Measurements from ENCODE around the gene C1QTNF5.
A peak's percentile ranks its signal among the peaks of the same experiment; 100 is the strongest.

The C1QTNF5 gene

DNA sequence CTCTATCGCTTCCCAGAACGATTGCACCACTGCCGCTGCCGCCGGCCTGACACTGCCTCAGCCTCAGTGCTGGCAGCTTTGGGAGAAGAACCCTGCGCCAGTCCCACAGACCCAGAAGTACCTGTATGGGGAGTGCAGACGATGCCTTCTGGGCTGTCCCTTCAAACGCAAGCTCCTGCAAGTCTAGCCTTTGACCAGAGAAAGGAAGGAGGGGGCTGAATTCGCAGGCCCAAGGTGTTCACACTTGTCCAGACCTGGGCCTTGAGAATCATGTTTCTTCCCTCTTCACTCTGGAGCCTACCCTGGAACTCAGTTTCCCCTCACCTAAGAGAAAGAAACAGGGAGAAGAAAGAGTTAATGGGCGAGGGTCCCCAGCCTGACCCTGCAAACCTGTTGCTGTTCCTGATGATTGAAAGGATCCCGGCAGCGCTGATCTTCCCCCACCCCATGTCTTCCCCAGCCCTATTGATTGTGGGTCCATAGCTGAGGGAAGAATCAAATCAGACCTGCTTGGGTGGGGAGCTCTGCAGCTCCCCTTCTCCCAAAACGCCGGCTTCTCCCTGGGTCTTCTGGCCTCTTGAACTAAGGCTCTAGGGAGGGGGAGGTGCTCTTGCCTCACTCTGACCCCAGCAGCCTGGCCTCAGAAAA is 23.0 kb downstream of the C1QTNF5 start:
- DNase-seq (peak; percentile 3), ATAC-seq (no peak)

DNA sequence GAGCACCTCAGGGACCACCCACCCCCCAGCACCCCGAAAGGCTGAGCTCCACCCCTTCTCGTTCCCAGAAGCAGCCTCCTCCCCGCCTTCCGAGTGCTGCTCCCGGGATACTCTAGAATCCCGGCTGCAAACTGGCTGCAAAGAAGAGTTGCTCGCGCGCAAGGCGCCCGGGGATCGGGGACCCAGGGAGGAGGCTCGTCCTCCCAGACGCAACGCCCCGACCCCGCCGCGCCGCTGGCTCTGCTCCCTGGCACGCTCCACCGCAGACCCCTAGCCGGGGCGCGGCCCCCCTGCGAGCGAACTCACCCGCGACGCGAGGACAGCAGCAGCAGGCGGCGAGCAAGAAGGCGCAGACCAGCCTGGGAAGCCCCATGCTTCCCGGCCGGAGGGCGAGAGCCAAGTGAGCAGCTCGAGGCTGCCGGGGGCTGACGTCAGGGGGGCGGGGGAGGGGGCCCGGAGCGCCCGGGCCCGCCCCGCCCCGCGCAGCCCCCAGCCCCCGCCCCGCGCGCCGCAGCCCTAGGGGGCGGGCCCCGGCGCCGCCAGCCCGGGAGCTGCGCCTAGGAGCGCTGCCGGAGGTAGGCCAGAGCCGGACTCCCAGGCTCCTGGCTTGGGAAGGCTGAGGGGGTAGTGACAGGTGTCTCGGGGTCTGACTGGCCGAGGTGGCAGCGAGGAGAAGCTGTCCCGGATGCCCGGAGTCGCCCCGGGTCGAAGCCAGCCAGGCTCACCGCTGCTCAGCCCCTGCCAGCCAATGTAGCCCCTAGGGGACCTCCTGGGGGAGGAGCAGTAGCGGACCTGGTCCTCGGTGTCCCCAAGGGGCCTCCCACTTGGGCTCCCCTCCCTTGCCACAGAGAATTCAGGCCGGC is 23.7 kb downstream of the C1QTNF5 start, which contains the start of gene MCAM:
Gene MCAM (minus strand): TSS at position 402 of the 863 bp plus-strand sequence. CDS start 29 bp downstream, at position 373.
- DNase-seq (peak; percentile 28), ATAC-seq (no peak)

DNA sequence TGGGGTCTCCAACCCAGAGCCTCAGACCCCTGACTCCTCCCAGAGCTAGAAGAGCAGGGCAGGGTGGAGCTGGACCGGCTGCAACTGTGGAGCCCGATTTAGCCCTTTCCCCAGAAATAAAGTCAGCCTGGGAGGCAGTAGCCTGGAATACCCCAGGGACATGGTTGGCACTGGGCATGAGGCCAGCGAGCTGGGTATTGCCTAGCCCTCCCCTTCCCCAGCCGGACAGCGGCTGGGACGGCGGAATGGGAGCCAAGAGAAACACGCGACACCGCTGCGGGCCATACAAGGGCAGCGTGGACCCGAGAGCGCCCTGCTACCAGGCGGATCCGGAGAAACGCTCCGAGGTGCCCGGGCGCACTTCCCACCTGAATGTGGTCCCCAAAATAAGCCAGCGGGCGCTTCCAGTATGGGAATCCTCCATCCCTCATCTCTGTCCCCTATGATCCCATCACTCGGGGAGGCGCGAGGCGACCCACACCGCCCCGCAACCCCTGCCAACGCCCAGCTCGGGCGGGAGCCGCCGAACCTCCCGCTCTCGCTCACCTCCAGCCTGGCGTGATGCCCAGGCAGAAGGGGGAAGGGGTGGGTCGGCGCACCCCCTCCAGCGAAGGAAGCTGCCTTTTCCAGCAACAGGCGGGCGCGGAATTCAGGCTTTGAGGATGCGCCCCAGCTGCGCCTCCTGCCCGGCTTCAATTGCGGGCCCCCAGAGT is 24.5 kb downstream of the C1QTNF5 start:
- no peak for ATAC-seq
- no peak for DNase-seq

DNA sequence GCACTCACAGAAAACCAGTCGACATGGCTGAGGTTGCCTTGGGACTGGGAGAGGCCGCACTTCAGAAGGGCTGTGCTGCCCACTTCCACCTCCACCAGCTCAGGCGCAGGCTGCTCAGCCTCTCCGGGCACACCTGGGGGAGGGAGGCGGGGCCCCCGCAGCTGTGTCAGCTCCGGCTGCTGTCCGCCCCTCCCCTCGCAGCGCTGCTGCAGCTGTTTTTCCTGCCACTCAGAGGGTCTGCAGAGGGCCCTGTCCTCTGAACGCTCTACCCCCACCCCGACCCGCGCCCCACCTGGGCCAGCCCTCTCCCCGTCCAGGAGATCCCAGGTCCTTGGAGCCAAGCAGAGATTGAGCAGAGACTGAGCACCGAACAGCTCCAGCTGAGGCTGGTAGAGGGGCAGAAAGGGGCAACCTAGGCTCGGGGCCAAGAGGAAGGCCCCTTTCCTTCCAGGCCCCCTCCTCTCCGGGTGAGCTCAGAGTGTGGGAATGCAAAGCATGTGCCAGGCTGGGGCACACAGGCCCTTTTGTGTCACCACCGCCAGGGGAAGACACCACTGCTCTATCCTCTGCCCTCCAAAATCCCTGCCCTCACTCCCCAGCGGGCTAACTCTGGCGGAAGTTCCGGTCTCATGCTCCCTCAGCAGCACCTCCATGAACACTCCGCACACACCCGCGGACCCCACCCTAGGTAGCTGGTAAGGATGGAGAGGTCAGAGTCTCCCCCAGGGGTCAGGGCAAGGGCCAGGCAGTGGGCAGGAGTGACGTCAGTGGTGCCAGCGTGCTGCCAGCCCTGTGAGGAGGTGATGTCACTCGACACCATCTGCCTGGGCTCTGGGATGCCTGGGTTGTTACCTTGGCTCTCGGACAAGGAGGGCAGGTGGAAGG is 25.3 kb downstream of the C1QTNF5 start:
- DNase-seq, result peak; percentile 59
- peak; percentile 46 for ATAC-seq

DNA sequence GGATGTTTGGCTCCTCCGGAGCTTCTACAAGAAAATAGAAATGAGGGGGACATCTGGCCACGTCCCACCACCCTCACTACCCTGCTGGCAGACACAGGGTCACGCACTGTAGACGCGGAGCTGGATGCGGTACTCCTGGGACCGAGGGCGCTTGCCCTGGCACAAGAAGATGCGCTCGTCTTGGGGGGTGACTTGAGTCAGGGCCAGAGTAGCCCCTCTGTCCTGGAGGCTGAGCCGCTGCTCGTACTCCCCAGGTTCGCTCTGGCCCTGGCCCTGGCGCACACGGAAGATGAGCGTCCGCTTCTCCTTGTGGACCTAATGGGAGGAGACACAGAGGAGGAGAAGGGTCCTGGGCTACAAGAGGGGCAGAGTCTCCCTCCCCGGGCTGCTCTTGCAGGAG is 26.0 kb downstream of the C1QTNF5 start:
- no peak for DNase-seq
- no peak for ATAC-seq

DNA sequence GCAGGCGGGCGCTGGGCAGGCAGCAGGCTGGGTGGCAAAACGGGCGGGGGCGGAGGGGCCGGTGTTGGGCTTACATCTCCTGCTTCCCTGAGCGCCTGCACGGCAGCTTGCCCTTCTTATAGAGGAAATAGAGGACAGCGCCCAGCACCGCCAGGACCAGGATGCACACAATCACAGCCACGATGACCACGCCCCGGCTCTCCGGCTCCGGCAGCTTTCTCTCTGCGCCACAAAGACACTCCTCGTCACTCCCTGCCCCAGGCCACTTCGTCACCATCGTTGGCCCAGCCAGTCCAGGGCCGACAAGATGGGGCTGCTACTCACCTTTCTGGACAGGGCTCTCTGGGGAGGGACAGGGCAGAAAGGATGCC is 30.0 kb downstream of the C1QTNF5 start:
- DNase-seq (no peak), ATAC-seq (no peak)

DNA sequence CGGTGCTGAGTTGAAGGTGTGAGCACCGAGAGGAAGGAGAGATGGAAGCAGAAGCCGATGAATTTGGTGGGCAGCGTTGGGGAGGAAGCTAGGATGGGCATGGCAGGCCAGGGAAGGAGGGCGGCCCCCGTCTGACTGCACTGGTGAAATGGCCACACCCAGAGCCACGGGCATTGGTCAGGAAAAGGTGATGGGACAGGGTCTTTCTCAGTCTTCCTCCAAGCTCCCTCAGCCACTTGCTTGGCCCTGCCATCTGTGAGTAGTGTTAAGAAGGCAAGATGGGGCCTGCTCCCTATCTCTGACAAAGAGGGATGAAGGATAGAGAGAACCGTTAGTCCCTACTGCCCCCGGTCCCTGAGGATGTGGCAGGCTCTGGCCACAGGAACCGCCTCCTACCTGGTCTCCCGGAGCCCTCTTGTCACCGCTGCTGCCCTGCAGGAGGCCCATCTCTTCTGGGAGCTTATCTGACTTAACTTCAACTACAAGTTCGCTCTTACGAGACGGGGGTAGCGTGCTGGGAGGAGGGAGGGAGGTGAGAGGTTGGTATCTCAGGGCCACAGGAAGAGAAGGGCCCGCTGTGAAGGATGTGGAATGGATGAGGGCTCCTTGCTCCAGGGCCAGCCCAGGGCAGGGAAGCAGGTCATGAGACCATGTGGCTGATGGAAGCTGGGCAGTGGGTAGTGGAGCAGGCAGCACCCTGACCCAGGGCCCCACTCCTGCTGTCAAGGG is 30.6 kb downstream of the C1QTNF5 start:
- no peak for ATAC-seq

DNA sequence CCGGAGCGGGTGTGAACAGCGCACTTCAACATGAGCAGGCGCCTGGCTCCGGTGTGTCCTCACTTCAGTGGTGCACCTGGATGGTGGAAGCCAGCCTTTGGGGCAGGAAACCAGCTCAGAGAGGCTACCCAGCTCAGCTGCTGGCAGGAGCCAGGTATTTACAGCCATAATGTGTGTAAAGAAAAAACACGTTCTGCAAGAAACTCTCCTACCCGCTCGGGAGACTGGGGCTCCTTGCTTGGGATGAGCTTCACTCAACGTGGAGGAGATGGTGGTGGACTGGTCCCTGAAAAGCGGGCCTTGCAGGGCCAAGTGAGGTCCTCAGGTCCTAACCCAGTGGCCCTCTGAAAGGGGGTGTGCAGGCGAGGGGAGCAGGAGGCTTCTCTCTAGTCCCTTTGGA is 31.3 kb downstream of the C1QTNF5 start:
- no peak for ATAC-seq
- no peak for DNase-seq

More for the DNA sequence above, 30.6 kb downstream of the C1QTNF5 start:
- DNase-seq, result no peak

DNA sequence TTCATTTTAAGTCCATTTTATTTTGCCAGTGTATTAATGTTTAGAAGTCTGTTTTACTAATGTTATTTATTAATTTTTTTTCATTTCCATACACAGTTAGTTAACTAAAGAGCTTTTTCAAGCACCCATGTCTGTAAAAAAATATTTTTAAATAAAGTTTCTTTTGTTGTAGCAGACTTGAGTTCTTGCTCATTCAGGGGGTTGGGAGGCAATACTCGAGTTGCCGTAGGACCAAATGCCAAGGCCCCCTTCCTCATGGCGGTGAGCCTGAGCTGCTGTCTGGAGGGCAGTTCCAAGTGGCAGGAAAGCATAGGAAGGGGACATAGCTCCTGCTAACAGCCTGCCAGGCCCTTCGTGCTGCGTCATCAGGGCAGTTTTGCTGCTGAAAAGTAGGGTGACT is 32.7 kb downstream of the C1QTNF5 start:
- ATAC-seq, result no peak
- no peak for DNase-seq

DNA sequence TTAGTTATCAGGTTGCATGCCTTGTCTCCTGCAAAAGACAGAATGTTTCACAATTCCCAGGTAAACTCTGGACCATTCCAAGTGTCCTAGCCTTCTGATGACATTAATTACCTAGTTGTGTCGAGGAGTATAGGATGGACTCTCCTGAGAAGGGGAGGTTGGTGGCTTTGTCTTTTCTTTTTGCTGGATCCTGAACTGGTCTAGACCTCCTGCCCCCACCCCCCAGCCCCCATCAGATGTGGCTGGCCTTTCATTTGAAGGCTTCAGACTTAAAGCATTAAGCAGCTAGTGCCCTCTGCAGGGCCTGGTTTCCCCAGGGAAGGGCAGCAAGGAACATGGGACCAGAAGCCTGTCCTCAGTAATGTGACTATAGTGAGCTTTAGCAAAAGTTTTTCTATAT is 33.5 kb downstream of the C1QTNF5 start:
- ATAC-seq (no peak), DNase-seq (no peak)

DNA sequence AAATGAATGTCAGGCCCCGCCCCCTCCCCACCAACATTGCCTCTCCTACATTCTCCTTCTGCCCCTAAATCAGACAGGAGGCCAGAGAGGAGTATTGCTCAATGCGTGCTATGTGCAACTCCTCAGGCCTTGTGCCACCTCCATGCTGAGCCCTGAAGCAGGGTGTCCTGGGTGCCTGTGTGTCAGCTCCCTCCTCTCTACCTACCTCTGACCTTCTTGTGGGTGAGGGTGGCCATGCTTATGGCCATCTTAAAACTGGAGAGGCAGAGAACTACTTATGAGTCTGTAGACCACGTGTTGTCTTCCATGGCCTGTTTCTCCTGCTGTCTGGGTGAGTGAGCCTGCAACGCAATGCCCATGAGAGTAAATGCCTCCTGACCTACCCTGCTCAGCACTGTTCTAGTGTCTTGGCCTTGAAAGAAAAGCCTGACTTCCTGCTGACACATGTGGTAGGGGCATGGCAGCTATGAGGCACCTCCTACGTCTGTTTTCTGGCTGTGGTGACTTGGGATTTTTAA is 34.3 kb downstream of the C1QTNF5 start:
- DNase-seq, result peak; percentile 38
- ATAC-seq, result peak; percentile 84

DNA sequence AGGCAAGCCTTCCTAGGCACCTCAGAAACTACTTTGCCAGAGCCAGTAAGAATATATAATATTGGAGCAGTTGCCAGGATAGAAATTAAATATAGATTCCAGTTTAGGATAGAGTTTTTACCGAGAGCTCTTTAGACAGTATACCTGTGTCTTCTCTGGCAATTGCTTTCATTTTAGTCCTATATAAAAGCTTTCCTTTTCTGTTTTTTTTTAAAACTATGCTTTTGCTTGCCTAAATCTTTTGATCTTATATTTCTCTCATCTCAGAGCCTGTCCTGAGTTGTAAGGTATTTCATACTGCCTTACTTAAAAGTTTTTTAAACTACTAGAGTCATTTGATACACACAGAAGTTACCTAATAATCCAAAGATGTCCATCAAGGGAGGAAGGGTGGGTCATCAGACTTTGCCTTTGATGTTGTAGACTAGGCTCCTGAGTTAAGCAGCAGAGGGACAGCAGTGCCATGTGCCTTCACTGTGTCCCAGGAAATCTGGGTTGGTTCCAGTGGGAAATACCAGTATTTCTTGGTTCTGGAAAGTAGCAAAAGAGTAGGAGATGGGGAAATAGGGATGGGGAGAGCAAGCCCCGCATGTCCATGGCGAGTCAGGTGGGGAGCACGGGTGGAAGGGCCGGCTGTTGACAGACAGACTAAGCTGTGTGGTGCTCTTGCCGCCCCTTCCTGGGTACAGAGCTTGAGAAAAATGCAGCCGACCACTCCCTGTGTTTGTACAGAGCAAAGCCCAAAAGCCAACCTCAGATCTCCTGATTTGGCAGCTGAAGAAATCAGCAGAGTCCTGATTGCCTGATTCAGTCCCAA is 34.9 kb downstream of the C1QTNF5 start:
- ATAC-seq, result no peak
- no peak for DNase-seq

DNA sequence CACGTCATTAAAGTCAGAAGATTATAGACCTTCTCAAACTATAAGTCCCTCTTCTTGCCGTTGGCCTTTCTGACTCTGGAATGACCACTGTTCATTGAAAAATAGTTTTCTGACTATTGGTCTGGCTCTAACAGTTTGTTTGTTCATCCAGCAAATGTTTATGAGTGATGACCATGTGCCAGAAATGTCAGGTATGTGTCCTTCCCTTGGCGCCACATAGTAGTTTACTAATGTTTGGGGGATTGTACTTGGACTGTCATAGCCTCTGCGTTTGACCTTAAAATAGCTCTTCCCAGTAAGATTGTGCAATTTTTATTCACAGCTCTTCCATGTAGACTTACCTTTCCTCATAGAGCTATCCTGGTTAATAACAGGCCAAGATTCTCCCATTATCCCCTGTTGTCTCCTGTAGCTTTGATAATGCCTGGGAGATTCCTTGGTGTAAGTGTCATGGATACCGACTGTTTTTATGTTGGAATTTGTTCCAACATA is 37.4 kb downstream of the C1QTNF5 start:
- DNase-seq (no peak), ATAC-seq (no peak)

DNA sequence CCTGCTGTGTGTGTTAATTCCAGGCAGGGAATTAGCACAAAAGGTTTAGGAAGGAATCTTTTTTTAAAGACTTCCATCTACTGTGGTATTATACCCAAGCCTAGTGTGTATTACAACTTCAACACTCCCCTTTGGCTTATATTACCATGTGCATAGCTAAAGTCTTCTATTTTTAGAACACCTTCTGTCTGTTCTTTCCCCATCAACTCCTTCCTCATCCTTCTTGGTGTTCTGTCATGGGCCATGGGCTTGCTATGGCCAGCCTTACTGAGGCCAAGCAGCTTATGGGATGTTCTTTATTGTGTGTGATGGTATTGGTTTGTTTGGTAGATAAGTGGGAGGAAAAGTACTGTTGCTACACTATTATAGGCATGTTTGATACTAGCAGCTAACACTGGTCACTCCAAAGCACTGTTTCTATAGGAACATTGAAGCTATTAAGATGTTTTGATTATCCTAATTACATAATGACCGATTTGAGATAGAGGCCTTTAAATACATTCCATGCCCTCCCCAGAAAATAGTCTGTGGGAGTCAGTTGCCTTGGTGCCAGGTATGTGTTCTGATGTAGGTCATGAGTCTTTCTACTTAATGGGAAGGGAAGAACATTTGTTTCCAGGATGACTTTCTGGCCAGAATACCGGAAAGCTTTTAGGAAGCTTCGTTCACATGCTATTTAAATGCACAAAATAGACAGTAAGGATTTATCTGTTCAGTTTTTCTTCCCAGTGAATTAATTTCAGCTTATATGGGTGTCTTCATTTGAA is 40.3 kb downstream of the C1QTNF5 start:
- DNase-seq, result no peak
- ATAC-seq, result no peak

DNA sequence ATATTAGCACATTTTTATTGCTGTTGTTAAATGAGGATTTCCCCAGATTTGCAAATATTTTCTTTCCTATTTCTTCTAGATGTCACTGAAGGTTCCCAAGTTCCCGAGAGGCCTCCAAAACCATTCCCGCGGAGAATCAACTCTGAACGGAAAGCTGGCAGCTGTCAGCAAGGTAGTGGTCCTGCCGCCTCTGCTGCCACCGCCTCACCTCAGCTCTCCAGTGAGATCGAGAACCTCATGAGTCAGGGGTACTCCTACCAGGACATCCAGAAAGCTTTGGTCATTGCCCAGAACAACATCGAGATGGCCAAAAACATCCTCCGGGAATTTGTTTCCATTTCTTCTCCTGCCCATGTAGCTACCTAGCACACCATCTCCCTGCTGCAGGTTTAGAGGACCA is 41.3 kb downstream of the C1QTNF5 start:
- DNase-seq (no peak), ATAC-seq (no peak)

DNA sequence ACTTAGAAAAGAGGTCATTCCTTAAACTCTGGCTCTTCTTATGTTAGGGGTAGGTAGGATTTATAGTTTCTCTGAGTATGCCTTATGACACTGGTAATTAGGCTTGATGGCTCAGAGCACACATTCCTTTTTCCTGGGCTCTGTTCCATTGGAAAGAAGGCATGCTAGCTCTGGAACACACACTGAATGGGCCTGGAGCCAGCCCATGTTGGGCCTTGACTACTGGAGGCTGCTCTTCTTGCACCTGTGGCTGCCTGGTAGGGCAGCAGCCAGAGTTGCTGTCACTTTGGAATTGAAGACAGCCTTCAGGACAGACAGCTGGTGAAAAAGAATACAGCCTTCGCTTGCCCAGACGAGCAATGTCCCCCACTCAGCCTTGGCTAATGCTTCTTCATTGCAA is 42.0 kb downstream of the C1QTNF5 start:
- ATAC-seq (no peak), DNase-seq (no peak)

DNA sequence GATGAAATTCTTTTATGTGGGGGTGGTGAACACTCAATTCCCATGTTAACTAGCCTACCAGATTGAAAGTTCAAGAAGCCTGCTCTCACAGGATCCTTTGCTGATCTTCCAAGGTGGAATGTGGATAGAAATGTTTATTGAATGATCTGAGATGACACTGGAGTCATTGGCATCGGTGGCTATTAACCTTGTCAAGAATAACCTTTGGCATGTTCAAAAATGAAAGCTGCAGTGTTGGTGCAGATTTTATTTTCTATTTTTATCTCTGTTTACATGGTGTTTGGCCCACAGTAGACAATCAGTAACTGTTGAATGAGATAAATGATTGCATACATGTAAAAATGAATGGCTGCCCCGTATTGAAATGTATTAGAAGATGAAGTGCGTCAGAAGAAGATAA is 42.7 kb downstream of the C1QTNF5 start:
- ATAC-seq (no peak), DNase-seq (no peak)

DNA sequence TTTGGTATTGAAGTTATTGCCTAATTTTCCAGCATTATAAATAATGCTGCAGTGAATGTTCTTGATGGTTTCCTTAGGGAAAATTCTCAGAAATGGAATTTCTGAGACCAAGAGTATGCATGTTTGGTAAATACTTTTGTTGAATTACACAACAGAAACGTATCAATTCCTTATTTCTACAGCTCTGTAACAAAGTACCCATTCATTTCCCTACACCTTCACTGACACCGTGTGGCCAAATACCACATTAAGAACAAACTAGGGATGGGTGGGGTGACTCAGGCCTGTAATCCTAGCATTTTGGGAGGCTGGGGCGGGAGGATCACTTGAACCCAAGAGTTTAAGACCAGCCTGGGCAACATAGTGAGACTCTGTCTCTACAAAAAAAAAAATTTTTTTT is 45.5 kb downstream of the C1QTNF5 start:
- DNase-seq, result no peak
- ATAC-seq, result no peak

DNA sequence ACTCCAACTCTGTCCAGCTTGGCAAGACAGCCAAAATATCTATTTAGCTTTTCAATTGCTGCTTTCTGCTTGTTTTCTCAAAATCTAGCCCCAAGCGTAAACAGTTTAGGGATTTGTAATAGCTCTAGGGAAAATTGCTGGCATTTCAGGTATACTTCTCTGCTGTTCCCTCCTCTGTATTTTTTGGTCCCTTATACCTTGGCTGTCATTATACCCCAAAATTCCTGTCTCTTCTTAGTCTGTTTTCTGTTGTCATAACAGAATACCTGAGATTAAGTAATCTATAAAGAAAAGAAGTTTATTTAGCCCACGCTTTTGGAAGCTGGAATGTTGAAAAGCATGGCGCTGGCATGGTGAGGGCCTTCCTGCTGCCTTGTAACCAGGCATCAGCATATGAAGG is 47.2 kb downstream of the C1QTNF5 start:
- DNase-seq (no peak), ATAC-seq (no peak)

All from stimulated activated naive CD8-positive, alpha-beta T cell treated with anti-CD3 and anti-CD28 coated beads, Interleukin-15, Interleukin-2, amounts not matched to agents 100 U/mL and 50 U/mL, for 24 hours (primary cell).